AG09309 (cell line): Measurements from ENCODE around the gene EGF.

Experiments used
- DNase-seq: peaks from one replicate; pipeline ENCODE4 v3.0.0-alpha.2; 2010; ENCODE audit warnings: low read depth
- H3K4me3 ChIP-seq: 2 replicates; pipeline ENCODE4 v1.5.1; 2011; ENCODE audit warnings: mild to moderate bottlenecking, low read depth, low read length, moderate library complexity; ENCODE audit not compliant: control insufficient read depth
- CTCF ChIP-seq: IDR thresholded peaks from 2 replicates; pipeline ENCODE4 v1.5.1; 2011; ENCODE audit warnings: mild to moderate bottlenecking, low read depth, low read length, inconsistent platforms; ENCODE audit not compliant: insufficient read depth, control insufficient read depth; ENCODE audit errors: missing control alignments

Gene EGF

DNA sequence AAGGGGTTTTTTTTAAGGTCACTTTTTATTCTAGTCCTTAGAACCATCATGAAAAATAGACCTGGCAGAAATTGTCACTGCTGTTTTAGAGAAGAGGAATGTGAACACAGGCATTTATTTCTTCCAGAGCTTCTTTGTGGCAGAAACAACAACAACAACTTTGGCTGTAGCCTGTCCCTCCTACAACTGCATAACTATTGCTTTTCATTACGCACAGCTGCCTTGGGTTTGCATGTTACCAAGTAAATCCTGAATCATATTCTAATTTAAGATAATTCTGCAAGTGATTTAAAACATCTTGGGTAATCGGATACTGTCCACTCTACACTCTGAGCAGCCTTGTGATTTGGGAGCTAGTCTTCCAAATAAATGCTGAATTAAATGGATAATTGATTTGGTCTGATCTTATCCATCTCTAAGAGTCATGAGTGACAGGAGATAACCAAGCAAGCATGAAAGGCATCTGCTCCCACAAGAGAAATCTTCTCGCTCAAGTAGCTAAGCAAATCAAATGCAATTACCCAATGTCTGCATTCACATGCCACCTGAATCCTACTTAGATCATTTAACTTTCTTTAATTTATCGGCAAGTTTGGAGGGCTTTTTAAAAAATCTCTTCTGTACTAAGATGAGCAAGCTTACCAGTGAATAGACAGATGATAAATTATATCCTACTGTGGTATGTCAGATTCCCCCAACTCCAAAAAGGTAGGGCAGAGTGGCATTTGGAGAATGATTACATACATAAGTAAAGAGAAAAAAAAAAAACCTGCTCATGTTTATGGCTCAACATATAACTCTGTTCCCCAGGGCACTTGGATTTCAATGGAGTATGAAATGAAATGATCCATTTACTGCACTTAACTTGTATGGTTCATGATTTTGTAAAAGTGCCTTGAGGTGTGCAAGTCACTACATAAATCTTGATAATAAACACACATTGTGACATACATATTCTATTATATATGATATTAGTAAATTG, 73.6 kb downstream of the EGF start:
- no peak for TF ChIP-seq CTCF
- DNase-seq, result peak; percentile 52
- no peak overlapping the region for H3K4me3 ChIP-seq

- H3K4me3 ChIP-seq, result no peak overlapping the region
- no peak for DNase-seq
- TF ChIP-seq CTCF, result no peak
These were observed 76.4 kb downstream of the EGF start for GRCh38 chr4:109989044-109989443.

DNA sequence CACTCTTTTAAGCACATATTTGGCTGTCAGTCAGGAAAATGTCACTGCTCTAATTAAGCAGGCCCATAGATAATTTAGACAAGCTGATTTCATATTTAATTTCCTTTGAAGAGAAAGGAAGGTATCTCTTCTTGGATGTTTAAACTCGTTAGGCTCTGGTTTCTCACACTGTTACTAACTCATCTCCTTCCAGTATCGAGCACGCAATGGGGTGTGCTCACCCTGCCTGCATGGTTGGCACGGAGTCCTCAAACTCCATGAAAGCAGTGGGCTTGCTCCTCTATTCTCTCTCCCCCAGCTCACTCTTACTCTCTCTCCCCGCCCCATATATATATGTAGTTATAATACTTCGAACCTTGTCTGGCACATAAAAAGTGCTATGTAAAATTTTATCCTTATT, 76.9 kb downstream of the EGF start:
- TF ChIP-seq CTCF, result no peak
- DNase-seq, result no peak
- H3K4me3 ChIP-seq, result no peak overlapping the region

DNA sequence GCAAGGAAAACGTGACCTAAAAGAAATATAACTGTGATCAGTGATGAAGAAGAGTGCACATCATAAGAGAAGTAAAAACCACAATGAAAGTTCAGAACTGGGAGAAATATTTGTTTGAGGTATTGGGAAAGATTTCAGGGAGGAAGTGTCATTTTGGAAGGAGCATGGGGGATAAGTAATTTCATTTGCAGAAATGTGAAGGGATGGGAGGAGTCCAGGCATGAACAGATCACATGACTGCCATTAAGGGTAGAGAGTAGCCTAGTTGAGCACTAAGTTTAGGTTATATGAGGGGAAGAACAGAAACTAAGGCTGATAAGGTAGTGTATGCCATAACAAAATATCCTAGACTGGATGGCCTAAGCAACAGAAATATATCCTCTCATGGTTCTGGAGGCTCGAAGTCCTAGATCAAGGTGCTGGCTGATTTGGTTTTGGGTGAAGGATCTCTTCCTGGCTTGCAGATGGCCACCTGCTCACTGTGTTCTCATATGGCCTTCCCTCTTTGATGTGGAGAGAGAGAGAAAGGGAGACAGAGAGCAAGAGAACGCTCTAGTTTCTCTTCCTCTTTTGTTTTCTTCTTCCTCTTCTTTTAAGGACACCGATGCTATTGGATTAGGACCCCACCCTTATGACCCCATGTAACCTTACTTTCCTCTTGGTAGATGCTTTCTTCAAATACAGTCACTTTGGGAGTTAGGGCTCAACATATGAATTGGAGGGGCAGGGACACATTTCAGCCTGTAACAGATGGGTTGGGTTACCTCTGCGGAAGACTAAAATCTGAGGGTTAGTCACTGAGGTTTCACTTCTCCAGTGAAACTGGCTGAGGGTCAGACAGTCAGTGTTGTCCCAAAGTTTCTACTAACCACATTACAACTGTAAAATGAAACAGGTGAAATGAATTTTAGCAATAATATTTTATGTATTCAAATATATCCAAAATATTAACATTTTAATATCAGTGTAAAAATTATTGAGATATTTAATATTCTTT, 77.9 kb downstream of the EGF start:
- TF ChIP-seq CTCF, result no peak
- no peak for DNase-seq
- H3K4me3 ChIP-seq, result no peak overlapping the region

GRCh38 chr4:109993116-109993515, 80.4 kb downstream of the EGF start:
- TF ChIP-seq CTCF, result no peak

GRCh38 chr4:109994415-109994827, 81.7 kb downstream of the EGF start:
- no peak for TF ChIP-seq CTCF

More at GRCh38 chr4:109993116-109993515, 80.4 kb downstream of the EGF start:
- DNase-seq, result no peak
- no peak overlapping the region for H3K4me3 ChIP-seq

More at GRCh38 chr4:109994415-109994827, 81.7 kb downstream of the EGF start:
- H3K4me3 ChIP-seq, result no peak overlapping the region
- no peak for DNase-seq
